Measurements from ENCODE around the gene ACIN1.

Gene ACIN1

GRCh38 chr14:23052671-23053070 lies 42.3 kb downstream of the ACIN1 start:
- no peak overlapping the region for H3K9ac ChIP-seq (ENCODE audit: low read depth in 1 of 2, low read length in 2 of 2)

GRCh38 chr14:23052182-23052623 lies 42.7 kb downstream of the ACIN1 start:
- no peaks in the 10 kb centered on the region for H3K27me3 ChIP-seq (ENCODE audit: control insufficient read depth in 2 of 2, insufficient read depth in 2 of 2, low read length in 2 of 2)
- no peak overlapping the region for H3K4me3 ChIP-seq (ENCODE audit: low read length in 2 of 2)
- H3K36me3 ChIP-seq (ENCODE audit: control insufficient read depth in 2 of 2, insufficient read depth in 2 of 2, low read length in 2 of 2): no peaks in the 10 kb centered on the region
- H3K9me3 ChIP-seq (ENCODE audit: control insufficient read depth in 2 of 2, low read length in 2 of 2): no peaks in the 10 kb centered on the region
- no peak overlapping the region for H3K27ac ChIP-seq (ENCODE audit: low read depth in 2 of 2, low read length in 2 of 2)
- H3K4me1 ChIP-seq (ENCODE audit: control insufficient read depth in 2 of 2, insufficient read depth in 2 of 2, low read length in 2 of 2): peaks cover 11 to 13% of the 10 kb centered on the region in 2 donors
- H3K9ac ChIP-seq (ENCODE audit: low read depth in 1 of 2, low read length in 2 of 2): no peak overlapping the region

More at GRCh38 chr14:23052671-23053070, 42.3 kb downstream of the ACIN1 start:
- no peaks in the 10 kb centered on the region for H3K9me3 ChIP-seq (ENCODE audit: control insufficient read depth in 2 of 2, low read length in 2 of 2)
- H3K4me3 ChIP-seq (ENCODE audit: low read length in 2 of 2): no peak overlapping the region
- no peaks in the 10 kb centered on the region for H3K36me3 ChIP-seq (ENCODE audit: control insufficient read depth in 2 of 2, insufficient read depth in 2 of 2, low read length in 2 of 2)
- no peak overlapping the region for H3K27ac ChIP-seq (ENCODE audit: low read depth in 2 of 2, low read length in 2 of 2)
- no peaks in the 10 kb centered on the region for H3K27me3 ChIP-seq (ENCODE audit: control insufficient read depth in 2 of 2, insufficient read depth in 2 of 2, low read length in 2 of 2)
- peaks cover 11 to 13% of the 10 kb centered on the region in 2 donors for H3K4me1 ChIP-seq (ENCODE audit: control insufficient read depth in 2 of 2, insufficient read depth in 2 of 2, low read length in 2 of 2)

GRCh38 chr14:23051141-23052057 lies 43.5 kb downstream of the ACIN1 start:
- H3K36me3 ChIP-seq (ENCODE audit: control insufficient read depth in 2 of 2, insufficient read depth in 2 of 2, low read length in 2 of 2): no peaks in the 10 kb centered on the region

GRCh38 chr14:23049011-23049410 lies 45.9 kb downstream of the ACIN1 start:
- no peak overlapping the region for H3K4me3 ChIP-seq (ENCODE audit: low read length in 2 of 2)
- no peaks in the 10 kb centered on the region for H3K9me3 ChIP-seq (ENCODE audit: control insufficient read depth in 2 of 2, low read length in 2 of 2)
- no peak overlapping the region for H3K9ac ChIP-seq (ENCODE audit: low read depth in 1 of 2, low read length in 2 of 2)
- no peaks in the 10 kb centered on the region for H3K4me1 ChIP-seq (ENCODE audit: control insufficient read depth in 2 of 2, insufficient read depth in 2 of 2, low read length in 2 of 2)
- no peaks in the 10 kb centered on the region for H3K36me3 ChIP-seq (ENCODE audit: control insufficient read depth in 2 of 2, insufficient read depth in 2 of 2, low read length in 2 of 2)
- H3K27ac ChIP-seq (ENCODE audit: low read depth in 2 of 2, low read length in 2 of 2): no peak overlapping the region
- H3K27me3 ChIP-seq (ENCODE audit: control insufficient read depth in 2 of 2, insufficient read depth in 2 of 2, low read length in 2 of 2): no peaks in the 10 kb centered on the region

More at GRCh38 chr14:23051141-23052057, 43.5 kb downstream of the ACIN1 start:
- H3K4me1 ChIP-seq (ENCODE audit: control insufficient read depth in 2 of 2, insufficient read depth in 2 of 2, low read length in 2 of 2): peaks cover 3 to 5% of the 10 kb centered on the region in 2 donors
- H3K9me3 ChIP-seq (ENCODE audit: control insufficient read depth in 2 of 2, low read length in 2 of 2): no peaks in the 10 kb centered on the region
- no peak overlapping the region for H3K27ac ChIP-seq (ENCODE audit: low read depth in 2 of 2, low read length in 2 of 2)
- H3K27me3 ChIP-seq (ENCODE audit: control insufficient read depth in 2 of 2, insufficient read depth in 2 of 2, low read length in 2 of 2): no peaks in the 10 kb centered on the region
- no peak overlapping the region for H3K9ac ChIP-seq (ENCODE audit: low read depth in 1 of 2, low read length in 2 of 2)
- H3K4me3 ChIP-seq (ENCODE audit: low read length in 2 of 2): no peak overlapping the region

GRCh38 chr14:23047751-23048693 lies 46.9 kb downstream of the ACIN1 start:
- H3K36me3 ChIP-seq (ENCODE audit: control insufficient read depth in 2 of 2, insufficient read depth in 2 of 2, low read length in 2 of 2): no peaks in the 10 kb centered on the region
- no peak overlapping the region for H3K9ac ChIP-seq (ENCODE audit: low read depth in 1 of 2, low read length in 2 of 2)
- no peaks in the 10 kb centered on the region for H3K27me3 ChIP-seq (ENCODE audit: control insufficient read depth in 2 of 2, insufficient read depth in 2 of 2, low read length in 2 of 2)
- no peak overlapping the region for H3K27ac ChIP-seq (ENCODE audit: low read depth in 2 of 2, low read length in 2 of 2)
- no peak overlapping the region for H3K4me3 ChIP-seq (ENCODE audit: low read length in 2 of 2)
- H3K9me3 ChIP-seq (ENCODE audit: control insufficient read depth in 2 of 2, low read length in 2 of 2): no peaks in the 10 kb centered on the region
- H3K4me1 ChIP-seq (ENCODE audit: control insufficient read depth in 2 of 2, insufficient read depth in 2 of 2, low read length in 2 of 2): no peaks in the 10 kb centered on the region

GRCh38 chr14:23047034-23047634 lies 47.8 kb downstream of the ACIN1 start:
- Histone ChIP-seq H3K27ac (ENCODE audit: low read depth in 2 of 2, low read length in 2 of 2) (no peak overlapping the region), H3K36me3 (ENCODE audit: control insufficient read depth in 2 of 2, insufficient read depth in 2 of 2, low read length in 2 of 2) (no peaks in the 10 kb centered on the region), H3K4me1 (ENCODE audit: control insufficient read depth in 2 of 2, insufficient read depth in 2 of 2, low read length in 2 of 2) (no peaks in the 10 kb centered on the region), H3K4me3 (ENCODE audit: low read length in 2 of 2) (no peak overlapping the region), H3K9me3 (ENCODE audit: control insufficient read depth in 2 of 2, low read length in 2 of 2) (no peaks in the 10 kb centered on the region), H3K27me3 (ENCODE audit: control insufficient read depth in 2 of 2, insufficient read depth in 2 of 2, low read length in 2 of 2) (no peaks in the 10 kb centered on the region), H3K9ac (ENCODE audit: low read depth in 1 of 2, low read length in 2 of 2) (no peak overlapping the region)

GRCh38 chr14:23045419-23046357 lies 49.2 kb downstream of the ACIN1 start:
- Histone ChIP-seq H3K9ac (ENCODE audit: low read depth in 1 of 2, low read length in 2 of 2) (no peak overlapping the region), H3K36me3 (ENCODE audit: control insufficient read depth in 2 of 2, insufficient read depth in 2 of 2, low read length in 2 of 2) (no peaks in the 10 kb centered on the region), H3K27me3 (ENCODE audit: control insufficient read depth in 2 of 2, insufficient read depth in 2 of 2, low read length in 2 of 2) (no peaks in the 10 kb centered on the region), H3K4me1 (ENCODE audit: control insufficient read depth in 2 of 2, insufficient read depth in 2 of 2, low read length in 2 of 2) (no peaks in the 10 kb centered on the region), H3K27ac (ENCODE audit: low read depth in 2 of 2, low read length in 2 of 2) (no peak overlapping the region), H3K4me3 (ENCODE audit: low read length in 2 of 2) (no peak overlapping the region), H3K9me3 (ENCODE audit: control insufficient read depth in 2 of 2, low read length in 2 of 2) (no peaks in the 10 kb centered on the region)

GRCh38 chr14:23044840-23045239 lies 50.1 kb downstream of the ACIN1 start:
- H3K4me1 ChIP-seq (ENCODE audit: control insufficient read depth in 2 of 2, insufficient read depth in 2 of 2, low read length in 2 of 2): no peaks in the 10 kb centered on the region
- no peak overlapping the region for H3K9ac ChIP-seq (ENCODE audit: low read depth in 1 of 2, low read length in 2 of 2)
- no peaks in the 10 kb centered on the region for H3K36me3 ChIP-seq (ENCODE audit: control insufficient read depth in 2 of 2, insufficient read depth in 2 of 2, low read length in 2 of 2)
- no peak overlapping the region for H3K4me3 ChIP-seq (ENCODE audit: low read length in 2 of 2)
- H3K9me3 ChIP-seq (ENCODE audit: control insufficient read depth in 2 of 2, low read length in 2 of 2): no peaks in the 10 kb centered on the region
- no peaks in the 10 kb centered on the region for H3K27me3 ChIP-seq (ENCODE audit: control insufficient read depth in 2 of 2, insufficient read depth in 2 of 2, low read length in 2 of 2)
- no peak overlapping the region for H3K27ac ChIP-seq (ENCODE audit: low read depth in 2 of 2, low read length in 2 of 2)

GRCh38 chr14:23043754-23044153 lies 51.2 kb downstream of the ACIN1 start:
- Histone ChIP-seq H3K9me3 (ENCODE audit: control insufficient read depth in 2 of 2, low read length in 2 of 2) (no peaks in the 10 kb centered on the region), H3K27me3 (ENCODE audit: control insufficient read depth in 2 of 2, insufficient read depth in 2 of 2, low read length in 2 of 2) (no peaks in the 10 kb centered on the region), H3K9ac (ENCODE audit: low read depth in 1 of 2, low read length in 2 of 2) (no peak overlapping the region), H3K36me3 (ENCODE audit: control insufficient read depth in 2 of 2, insufficient read depth in 2 of 2, low read length in 2 of 2) (no peaks in the 10 kb centered on the region), H3K4me1 (ENCODE audit: control insufficient read depth in 2 of 2, insufficient read depth in 2 of 2, low read length in 2 of 2) (no peaks in the 10 kb centered on the region), H3K4me3 (ENCODE audit: low read length in 2 of 2) (no peak overlapping the region), H3K27ac (ENCODE audit: low read depth in 2 of 2, low read length in 2 of 2) (no peak overlapping the region)

Data from mucosa of rectum (tissue), 2 donors.